Endodermal cell (in vitro differentiated cells): ENCODE results near the gene ZFR2. TPM values are rescaled to one million over a fixed set of nuclear protein-coding genes. Genes with fewer than 3 reads are reported as not detected.

Experiments
- DNase-seq: peaks from one replicate; pipeline ENCODE4 v3.0.0-alpha.2; 2017
- H3K27ac ChIP-seq: 2 replicates; pipeline ENCODE4 v1.5.1; 2013; ENCODE audit warnings: mild to moderate bottlenecking, low read depth, low read length, moderate library complexity
- H3K27me3 ChIP-seq: 2 replicates; pipeline ENCODE4 v1.6.1; 2013; ENCODE audit warnings: mild to moderate bottlenecking, low read length, moderate library complexity; ENCODE audit not compliant: insufficient read depth, control insufficient read depth, poor library complexity, severe bottlenecking
- H3K36me3 ChIP-seq: 2 replicates; pipeline ENCODE4 v1.7.0; 2013; ENCODE audit warnings: mild to moderate bottlenecking, low read length, moderate library complexity; ENCODE audit not compliant: control insufficient read depth, insufficient read depth
- H3K4me1 ChIP-seq: one replicate; pipeline ENCODE4 v1.7.0; 2013; ENCODE audit warnings: low read length; ENCODE audit not compliant: control insufficient read depth, insufficient read depth
- H3K4me3 ChIP-seq: 2 replicates; pipeline ENCODE4 v1.5.1; 2013; ENCODE audit warnings: mild to moderate bottlenecking, low read length, moderate library complexity
- H3K9ac ChIP-seq: 2 replicates; pipeline ENCODE4 v1.6.1; 2013; ENCODE audit warnings: mild to moderate bottlenecking, low read length, moderate library complexity; ENCODE audit not compliant: poor library complexity, severe bottlenecking; ENCODE audit errors: extremely low read depth
- H3K9me3 ChIP-seq: 2 replicates; pipeline ENCODE4 v1.6.1; 2013; ENCODE audit warnings: mild to moderate bottlenecking, low read length, moderate library complexity; ENCODE audit not compliant: control insufficient read depth
- H3K27ac Mint-ChIP-seq: 2 replicates; pipeline ENCODE4 v1.8.0; 2020; ENCODE audit warnings: mixed read lengths
- H3K27me3 Mint-ChIP-seq: 2 replicates; pipeline ENCODE4 v1.8.0; 2021; ENCODE audit warnings: mild to moderate bottlenecking, mixed read lengths; ENCODE audit not compliant: insufficient read depth
- H3K36me3 Mint-ChIP-seq: 2 replicates; pipeline ENCODE4 v1.8.0; 2020; ENCODE audit warnings: low read depth, mixed read lengths
- H3K4me1 Mint-ChIP-seq: 2 replicates; pipeline ENCODE4 v1.8.0; 2020; ENCODE audit warnings: mixed read lengths
- H3K4me3 Mint-ChIP-seq: 2 replicates; pipeline ENCODE4 v1.8.0; 2020; ENCODE audit warnings: mild to moderate bottlenecking, moderate library complexity, mixed read lengths
- H3K9me3 Mint-ChIP-seq: 2 replicates; pipeline ENCODE4 v1.8.0; 2020; ENCODE audit warnings: mild to moderate bottlenecking, mixed read lengths
- CTCF ChIP-seq: fragments of 200-600 bp; sonication (generic); conservative IDR thresholded peaks from 2 replicates; pipeline ENCODE4 v1.5.0; 2021; ENCODE audit warnings: antibody characterized with exemption, mild to moderate bottlenecking
- WGBS, 2 experiments: methylation state at CpG; one replicate each; pipeline versions ENCODE4 v1.1.5 to v1.1.7; 2013; ENCODE audit warnings: missing lambda C conversion rate in 2 of 2, mixed read lengths in 1 of 2; ENCODE audit not compliant: insufficient coverage in 1 of 2, insufficient read length in 1 of 2; 5-methylcytosine and 5-hydroxymethylcytosine counted together
- total RNA-seq, 2 donors: library from RNA; stranded (reverse); fragmentation: NEBNext Ultra II Directional in 1 of 2; extraction: Animal tissue kit (Norgen Biotek cat#: 25700) in 1 of 2; gene quantifications; 2 replicates in 1 of 2; 3 replicates in 1 of 2; pipeline ENCODE4 v1.2.1, GENCODE V29; 2021

The ZFR2 gene
- total RNA-seq, 2 donors from 2014 or later = 16.4 to 24.6 TPM

GRCh38 chr19:3825286-3825956 is 43.4 kb downstream of the ZFR2 start:
- Histone ChIP-seq H3K9me3 (no peaks in the 10 kb centered on the region), H3K36me3 (no peaks in the 10 kb centered on the region), H3K4me3 (no peak overlapping the region), H3K27ac (no peak overlapping the region), H3K4me1 (no peaks in the 10 kb centered on the region), H3K9ac (no peak overlapping the region), H3K27me3 (peaks cover 5% of the 10 kb centered on the region)
- no peak overlapping the region for H3K27ac Mint-ChIP-seq
- peak; percentile 42 for DNase-seq
- TF ChIP-seq CTCF = no peak
- H3K36me3 Mint-ChIP-seq = no peaks in the 10 kb centered on the region
- no peaks in the 10 kb centered on the region for H3K4me1 Mint-ChIP-seq
- no peak overlapping the region for H3K4me3 Mint-ChIP-seq
- peaks cover 14% of the 10 kb centered on the region for H3K27me3 Mint-ChIP-seq
- 89% methylated on average over 14 to 32 of the region's 32 CpGs for WGBS, 2 experiments
- H3K9me3 Mint-ChIP-seq = no peaks in the 10 kb centered on the region

GRCh38 chr19:3823350-3823713 is 45.5 kb downstream of the ZFR2 start:
- Histone ChIP-seq H3K27me3 (peaks cover 5% of the 10 kb centered on the region), H3K9ac (no peak overlapping the region), H3K4me3 (no peak overlapping the region), H3K27ac (no peak overlapping the region), H3K9me3 (no peaks in the 10 kb centered on the region), H3K4me1 (no peaks in the 10 kb centered on the region), H3K36me3 (no peaks in the 10 kb centered on the region)
- DNase-seq = peak; percentile 42
- H3K4me1 Mint-ChIP-seq = no peaks in the 10 kb centered on the region
- H3K36me3 Mint-ChIP-seq = no peaks in the 10 kb centered on the region
- no peak for TF ChIP-seq CTCF
- peaks cover 14% of the 10 kb centered on the region for H3K27me3 Mint-ChIP-seq
- no peak overlapping the region for H3K4me3 Mint-ChIP-seq
- WGBS, 2 experiments = 91 to 100% methylated on average over 5 to 10 of the region's 10 CpGs
- H3K27ac Mint-ChIP-seq = no peak overlapping the region
- H3K9me3 Mint-ChIP-seq = no peaks in the 10 kb centered on the region

- Histone ChIP-seq H3K4me1 (no peaks in the 10 kb centered on the region), H3K9ac (no peak overlapping the region), H3K36me3 (no peaks in the 10 kb centered on the region), H3K9me3 (no peaks in the 10 kb centered on the region), H3K27ac (no peak overlapping the region), H3K4me3 (no peak overlapping the region), H3K27me3 (peaks cover 5% of the 10 kb centered on the region)
- no peak overlapping the region for H3K27ac Mint-ChIP-seq
- no peak for TF ChIP-seq CTCF
- H3K4me1 Mint-ChIP-seq = no peaks in the 10 kb centered on the region
- peaks cover 14% of the 10 kb centered on the region for H3K27me3 Mint-ChIP-seq
- no peak overlapping the region for H3K4me3 Mint-ChIP-seq
- WGBS, 2 experiments = 90 to 96% methylated on average over 20 to 26 of the region's 26 CpGs
- H3K9me3 Mint-ChIP-seq = no peaks in the 10 kb centered on the region
- peak; percentile 44 for DNase-seq
- no peaks in the 10 kb centered on the region for H3K36me3 Mint-ChIP-seq
These were observed 46.0 kb downstream of the ZFR2 start for GRCh38 chr19:3822683-3823349.
